Measurements from ENCODE around the gene ATF4.

ATF4 gene

GRCh38 chr22:39562839-39563489 lies 42.6 kb downstream of the ATF4 start:
- DNase-seq: no peak

- DNase-seq: no peak
These were observed 43.4 kb downstream of the ATF4 start for GRCh38 chr22:39563571-39564428.

GRCh38 chr22:39565414-39565944 lies 45.1 kb downstream of the ATF4 start:
- no peak for DNase-seq

GRCh38 chr22:39567135-39567946 lies 47.0 kb downstream of the ATF4 start:
- DNase-seq: no peak

- no peak for DNase-seq
These were observed 48.1 kb downstream of the ATF4 start for GRCh38 chr22:39568278-39568981.

- no peak for DNase-seq
These were observed 48.7 kb downstream of the ATF4 start for GRCh38 chr22:39569066-39569465.

- DNase-seq: no peak
These were observed 49.9 kb downstream of the ATF4 start for GRCh38 chr22:39570226-39570625.

- no peak for DNase-seq
These were observed 50.3 kb downstream of the ATF4 start, which contains the start of gene CACNA1I for GRCh38 chr22:39570665-39571064. CACNA1I (plus strand) TSS chr22:39570753; CDS start chr22:39570753, 0 bp downstream.

GRCh38 chr22:39571538-39571937 lies 51.2 kb downstream of the ATF4 start:
- no peak for DNase-seq
